ENCODE results near the gene PSMC1.

DNA sequence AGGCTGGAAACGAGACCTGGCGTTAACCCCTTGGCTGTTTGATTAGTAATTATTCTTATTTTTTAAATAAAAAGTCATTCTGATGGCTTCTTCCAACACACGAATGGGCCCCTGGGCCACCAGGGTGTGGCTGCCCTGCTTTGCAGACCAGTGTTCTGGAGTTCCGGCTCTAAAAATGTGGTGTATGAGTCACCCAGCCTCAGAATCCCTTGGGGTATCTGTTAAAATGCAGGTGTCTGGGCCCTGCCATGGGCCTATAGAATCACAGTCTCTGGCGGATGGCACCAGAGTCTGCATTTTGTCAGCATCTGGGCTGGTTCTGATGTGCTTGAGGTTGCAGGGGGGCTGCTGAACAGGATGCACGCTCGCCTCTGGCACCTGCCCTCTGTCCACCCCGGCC is 2.5 kb upstream of the PSMC1 start:
- TF ChIP-seq, protein P1, sequence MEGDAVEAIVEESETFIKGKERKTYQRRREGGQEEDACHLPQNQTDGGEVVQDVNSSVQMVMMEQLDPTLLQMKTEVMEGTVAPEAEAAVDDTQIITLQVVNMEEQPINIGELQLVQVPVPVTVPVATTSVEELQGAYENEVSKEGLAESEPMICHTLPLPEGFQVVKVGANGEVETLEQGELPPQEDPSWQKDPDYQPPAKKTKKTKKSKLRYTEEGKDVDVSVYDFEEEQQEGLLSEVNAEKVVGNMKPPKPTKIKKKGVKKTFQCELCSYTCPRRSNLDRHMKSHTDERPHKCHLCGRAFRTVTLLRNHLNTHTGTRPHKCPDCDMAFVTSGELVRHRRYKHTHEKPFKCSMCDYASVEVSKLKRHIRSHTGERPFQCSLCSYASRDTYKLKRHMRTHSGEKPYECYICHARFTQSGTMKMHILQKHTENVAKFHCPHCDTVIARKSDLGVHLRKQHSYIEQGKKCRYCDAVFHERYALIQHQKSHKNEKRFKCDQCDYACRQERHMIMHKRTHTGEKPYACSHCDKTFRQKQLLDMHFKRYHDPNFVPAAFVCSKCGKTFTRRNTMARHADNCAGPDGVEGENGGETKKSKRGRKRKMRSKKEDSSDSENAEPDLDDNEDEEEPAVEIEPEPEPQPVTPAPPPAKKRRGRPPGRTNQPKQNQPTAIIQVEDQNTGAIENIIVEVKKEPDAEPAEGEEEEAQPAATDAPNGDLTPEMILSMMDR (IDR thresholded peaks at IDR 0.05), result no peak
- TF ChIP-seq POLR2A (IDR thresholded peaks at IDR 0.05), result no peak
